Fibroblast of lung (primary cell): ENCODE measurements around the gene ACTR1A.

Experiments
- EZH2 ChIP-seq: IDR thresholded peaks from 2 replicates; pipeline ENCODE4 v1.5.1; 2012; ENCODE audit warnings: low read length, control low read depth, mild to moderate bottlenecking; ENCODE audit errors: missing control alignments
- TF ChIP-seq, protein P1 (sequence below), 2 donors: IDR thresholded peaks in 1 of 2; conservative IDR thresholded peaks in 1 of 2; 1 replicate in 1 of 2; 2 replicates in 1 of 2; pipeline ENCODE4 v1.5.1; 2011 to 2012; ENCODE audit warnings: low read length in 2 of 2, control low read depth in 1 of 2, inconsistent platforms in 1 of 2, low read depth in 1 of 2, mild to moderate bottlenecking in 1 of 2

DNA sequence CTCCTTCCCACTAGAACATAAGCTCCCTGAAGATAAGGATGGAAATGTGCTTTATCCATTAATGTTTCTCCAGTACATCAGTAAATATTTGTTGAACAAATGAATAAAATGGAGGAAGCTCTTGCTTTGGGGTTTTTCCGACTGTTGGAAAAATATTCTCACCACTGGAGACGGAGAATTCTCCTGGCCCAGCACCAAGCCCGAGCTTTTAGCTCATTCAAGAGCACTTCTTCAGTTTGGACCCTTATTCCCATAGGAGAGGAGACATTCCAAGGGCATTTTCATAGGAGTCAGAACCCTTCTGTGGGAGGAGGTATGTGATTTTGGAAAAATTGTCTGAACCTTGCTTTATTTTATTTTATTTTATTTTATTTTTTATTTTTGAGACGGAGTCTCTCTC lies 22.2 kb upstream of the ACTR1A start:
- TF ChIP-seq, protein P1, sequence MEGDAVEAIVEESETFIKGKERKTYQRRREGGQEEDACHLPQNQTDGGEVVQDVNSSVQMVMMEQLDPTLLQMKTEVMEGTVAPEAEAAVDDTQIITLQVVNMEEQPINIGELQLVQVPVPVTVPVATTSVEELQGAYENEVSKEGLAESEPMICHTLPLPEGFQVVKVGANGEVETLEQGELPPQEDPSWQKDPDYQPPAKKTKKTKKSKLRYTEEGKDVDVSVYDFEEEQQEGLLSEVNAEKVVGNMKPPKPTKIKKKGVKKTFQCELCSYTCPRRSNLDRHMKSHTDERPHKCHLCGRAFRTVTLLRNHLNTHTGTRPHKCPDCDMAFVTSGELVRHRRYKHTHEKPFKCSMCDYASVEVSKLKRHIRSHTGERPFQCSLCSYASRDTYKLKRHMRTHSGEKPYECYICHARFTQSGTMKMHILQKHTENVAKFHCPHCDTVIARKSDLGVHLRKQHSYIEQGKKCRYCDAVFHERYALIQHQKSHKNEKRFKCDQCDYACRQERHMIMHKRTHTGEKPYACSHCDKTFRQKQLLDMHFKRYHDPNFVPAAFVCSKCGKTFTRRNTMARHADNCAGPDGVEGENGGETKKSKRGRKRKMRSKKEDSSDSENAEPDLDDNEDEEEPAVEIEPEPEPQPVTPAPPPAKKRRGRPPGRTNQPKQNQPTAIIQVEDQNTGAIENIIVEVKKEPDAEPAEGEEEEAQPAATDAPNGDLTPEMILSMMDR (conservative IDR thresholded peaks at IDR 0.05 in 1 of 2, IDR thresholded peaks at IDR 0.05 in 1 of 2; ENCODE audit: low read depth in 1 of 2, low read length in 2 of 2): no peak
- no peak for TF ChIP-seq EZH2
